Camera-type eye (tissue), 1 donor: ENCODE measurements around the gene SLC45A3. TPM values are rescaled to one million over a fixed set of nuclear protein-coding genes. Genes with fewer than 3 reads are reported as not detected.

Experiments used
- total RNA-seq: library from RNA; depleted of rRNA; stranded (reverse); fragments of >200 nt; gene quantifications from one replicate; pipeline ENCODE4 v1.2.3, GENCODE V29; 2014

SLC45A3 gene, protein sequence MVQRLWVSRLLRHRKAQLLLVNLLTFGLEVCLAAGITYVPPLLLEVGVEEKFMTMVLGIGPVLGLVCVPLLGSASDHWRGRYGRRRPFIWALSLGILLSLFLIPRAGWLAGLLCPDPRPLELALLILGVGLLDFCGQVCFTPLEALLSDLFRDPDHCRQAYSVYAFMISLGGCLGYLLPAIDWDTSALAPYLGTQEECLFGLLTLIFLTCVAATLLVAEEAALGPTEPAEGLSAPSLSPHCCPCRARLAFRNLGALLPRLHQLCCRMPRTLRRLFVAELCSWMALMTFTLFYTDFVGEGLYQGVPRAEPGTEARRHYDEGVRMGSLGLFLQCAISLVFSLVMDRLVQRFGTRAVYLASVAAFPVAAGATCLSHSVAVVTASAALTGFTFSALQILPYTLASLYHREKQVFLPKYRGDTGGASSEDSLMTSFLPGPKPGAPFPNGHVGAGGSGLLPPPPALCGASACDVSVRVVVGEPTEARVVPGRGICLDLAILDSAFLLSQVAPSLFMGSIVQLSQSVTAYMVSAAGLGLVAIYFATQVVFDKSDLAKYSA
- total RNA-seq, result 3.1 TPM

DNA sequence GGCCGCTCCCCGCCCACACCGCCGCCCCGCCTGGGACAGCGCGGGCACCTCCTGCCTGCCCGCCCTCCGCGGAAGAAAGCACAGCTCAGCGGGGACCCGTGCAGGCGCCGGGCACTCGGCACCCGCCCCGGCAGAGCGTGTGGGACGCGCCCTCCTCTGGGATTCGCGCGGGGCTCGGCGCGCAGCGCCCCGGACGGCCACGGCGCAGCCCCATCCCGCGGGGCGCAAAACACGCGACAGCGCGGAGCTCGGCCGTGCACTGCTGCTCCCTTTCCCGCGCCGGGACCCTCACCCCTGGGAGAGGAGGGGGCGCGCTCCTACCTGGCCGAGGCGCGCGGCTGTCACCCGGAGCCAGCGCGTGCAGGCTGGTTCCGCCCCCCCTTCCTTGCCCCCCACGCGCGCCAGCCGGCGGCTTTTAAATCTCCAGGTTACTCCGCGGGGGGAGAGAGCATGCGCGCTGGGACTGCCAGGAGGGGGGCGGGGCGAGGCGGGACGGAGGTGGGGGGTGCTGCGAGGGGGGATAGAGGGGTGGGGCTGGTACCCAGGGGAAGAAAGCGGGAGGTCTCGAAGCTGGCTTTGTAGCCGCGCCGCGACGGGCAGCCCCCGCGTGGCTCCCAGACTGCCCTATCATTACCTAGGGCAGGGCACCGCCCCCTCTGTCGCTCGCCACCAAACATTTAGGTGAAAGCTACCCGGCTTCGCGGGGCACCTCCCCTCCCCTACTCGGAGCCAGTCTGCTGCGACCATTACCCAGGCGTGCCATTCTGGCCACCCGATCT lies at the start of gene SLC45A3:
Gene SLC45A3 (minus strand): TSS at position 437 of the 779 bp plus-strand sequence. CDS start 15,853 bp downstream, outside the sequence.

DNA sequence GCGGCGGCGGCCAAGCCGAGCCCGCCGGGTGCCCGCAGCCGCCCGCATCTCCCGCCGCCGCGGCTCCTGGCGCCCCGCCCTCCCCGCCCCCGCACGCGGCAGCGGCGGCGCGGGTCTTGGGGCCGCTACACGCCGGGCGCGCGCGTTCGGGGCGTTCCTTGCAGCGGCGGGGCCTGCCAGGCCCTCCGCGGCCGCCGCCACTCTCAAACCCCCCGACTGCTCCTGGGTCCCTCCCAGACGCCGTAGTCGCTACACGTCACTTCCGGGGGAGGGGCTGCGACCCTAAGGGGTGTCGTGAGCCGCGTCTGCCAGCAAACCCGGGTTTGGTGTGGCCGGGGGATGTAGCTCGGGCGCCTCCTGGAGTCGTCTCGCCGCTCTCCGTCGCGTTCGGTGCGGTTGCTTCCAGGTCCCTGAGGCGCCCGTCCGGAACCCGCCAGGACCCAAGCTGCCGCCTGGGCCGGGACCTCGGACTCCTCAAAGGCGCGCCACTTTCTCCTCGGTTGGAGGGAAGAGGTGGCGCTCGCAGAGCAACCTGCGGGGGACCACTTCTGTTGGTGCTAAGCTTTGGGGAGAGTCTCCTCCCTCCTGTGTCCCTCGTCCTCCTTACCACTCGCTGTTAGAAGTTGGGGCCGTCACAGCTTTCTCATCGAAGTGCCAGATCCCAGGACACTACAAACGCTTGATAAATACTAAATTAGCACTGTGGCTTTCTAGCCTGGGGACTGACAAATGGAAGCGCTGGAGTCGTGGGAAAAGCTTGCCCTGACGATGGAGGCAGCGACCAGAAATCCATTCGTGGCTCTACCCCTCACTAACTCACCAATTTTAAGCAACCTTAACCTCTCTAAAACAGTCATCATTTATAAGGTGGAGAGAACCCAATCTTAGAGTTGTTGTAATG lies 48.3 kb downstream of the SLC45A3 start, which contains the start of gene ELK4:
Gene ELK4 (minus strand): TSS at position 244 of the 901 bp plus-strand sequence. CDS start 8,129 bp downstream, outside the sequence.

Other genes with a start within 250 kb of the SLC45A3 start
- gene BLACAT1, start 224.5 kb downstream of the SLC45A3 start, total RNA-seq, result 8.4 TPM
- gene CDK18, start 175.8 kb downstream of the SLC45A3 start, total RNA-seq, result 7.0 TPM
- gene ELK4, start 48.5 kb downstream of the SLC45A3 start, total RNA-seq, result 25.3 TPM
- gene NUCKS1, start 69.7 kb upstream of the SLC45A3 start, total RNA-seq, result 195 TPM
- 9.3 TPM for gene RAB29, start 95.0 kb upstream of the SLC45A3 start, total RNA-seq
- 33.6 TPM for gene SLC41A1, start 132.7 kb upstream of the SLC45A3 start, total RNA-seq
- not detected for gene PM20D1, start 169.6 kb upstream of the SLC45A3 start, total RNA-seq